ENCODE results near the gene ERFL.

ERFL gene

DNA sequence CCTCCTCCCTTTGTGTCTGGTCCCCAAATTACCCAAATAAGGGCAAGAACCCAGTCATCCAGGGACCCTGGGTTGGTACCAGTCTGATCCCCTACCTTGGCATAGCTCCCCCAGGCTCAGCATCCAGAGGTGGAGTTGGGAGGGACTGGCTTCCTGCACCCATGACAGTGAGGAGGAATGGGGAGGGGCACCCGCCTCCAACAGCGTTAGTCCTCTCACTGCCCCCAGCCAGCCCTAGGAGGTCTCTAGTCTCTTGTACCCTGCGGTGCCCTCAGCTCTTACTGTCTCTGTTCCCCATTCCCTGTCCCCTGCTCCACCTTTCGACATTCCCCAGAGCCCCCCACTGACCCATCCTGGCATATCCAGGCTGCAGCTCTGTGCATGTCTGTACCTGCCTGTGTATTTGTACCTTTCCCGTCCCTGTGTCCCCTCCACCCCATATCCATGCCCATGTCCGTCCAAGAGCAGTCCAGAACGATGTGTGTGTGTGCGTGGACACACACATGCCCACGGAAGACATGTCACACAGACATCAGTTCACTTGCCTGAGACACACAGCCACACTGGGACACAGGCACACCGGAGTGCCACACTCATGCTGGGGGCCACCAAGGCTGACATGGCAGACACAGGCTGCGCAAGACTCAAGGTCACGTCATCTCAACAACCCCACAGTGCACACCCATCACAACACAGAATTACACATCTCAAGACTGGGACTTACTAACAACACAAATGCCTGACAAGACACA lies 17.8 kb downstream of the ERFL start:
- Histone ChIP-seq H3K27ac (ENCODE audit: low read depth, low read length) (no peak overlapping the region), H3K4me3 (ENCODE audit: low read depth, low read length) (no peak overlapping the region), H3K79me2 (ENCODE audit: control insufficient read depth, insufficient read depth, low read length, unreplicated experiment) (no peaks in the 10 kb centered on the region), H3K27me3 (ENCODE audit: insufficient read depth, low read length) (peaks cover 32% of the 10 kb centered on the region), H2AFZ (ENCODE audit: low read length, unreplicated experiment) (no peak overlapping the region), H3K36me3 (ENCODE audit: insufficient read depth, low read length) (no peaks in the 10 kb centered on the region), H3K4me1 (ENCODE audit: control insufficient read depth, insufficient read depth, low read length, unreplicated experiment) (no peaks in the 10 kb centered on the region)

DNA sequence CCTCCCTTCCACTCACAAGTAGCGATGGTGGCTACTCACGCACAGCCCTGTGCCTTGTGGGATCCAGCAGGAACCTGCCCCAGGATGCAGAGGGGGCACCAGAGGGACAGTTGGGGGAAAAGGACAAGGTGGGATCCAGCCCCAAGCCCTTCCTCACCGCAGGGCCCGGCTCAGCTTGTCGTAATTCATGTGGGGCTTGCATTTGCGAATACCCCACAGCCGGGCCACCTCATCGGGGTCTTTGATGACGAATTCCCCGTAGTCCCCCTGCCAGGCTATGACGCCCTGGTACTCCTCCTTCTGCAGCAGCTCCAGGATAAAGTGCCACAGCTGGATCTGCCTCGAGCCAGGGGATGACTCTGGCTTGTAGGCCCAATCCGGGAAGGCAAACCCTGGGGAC lies 18.5 kb downstream of the ERFL start:
- Histone ChIP-seq H3K4me3 (ENCODE audit: low read depth, low read length) (no peak overlapping the region), H3K27ac (ENCODE audit: low read depth, low read length) (no peak overlapping the region), H3K36me3 (ENCODE audit: insufficient read depth, low read length) (no peaks in the 10 kb centered on the region), H2AFZ (ENCODE audit: low read length, unreplicated experiment) (no peak overlapping the region), H3K27me3 (ENCODE audit: insufficient read depth, low read length) (peaks cover 26% of the 10 kb centered on the region), H3K79me2 (ENCODE audit: control insufficient read depth, insufficient read depth, low read length, unreplicated experiment) (no peaks in the 10 kb centered on the region), H3K4me1 (ENCODE audit: control insufficient read depth, insufficient read depth, low read length, unreplicated experiment) (no peaks in the 10 kb centered on the region)

DNA sequence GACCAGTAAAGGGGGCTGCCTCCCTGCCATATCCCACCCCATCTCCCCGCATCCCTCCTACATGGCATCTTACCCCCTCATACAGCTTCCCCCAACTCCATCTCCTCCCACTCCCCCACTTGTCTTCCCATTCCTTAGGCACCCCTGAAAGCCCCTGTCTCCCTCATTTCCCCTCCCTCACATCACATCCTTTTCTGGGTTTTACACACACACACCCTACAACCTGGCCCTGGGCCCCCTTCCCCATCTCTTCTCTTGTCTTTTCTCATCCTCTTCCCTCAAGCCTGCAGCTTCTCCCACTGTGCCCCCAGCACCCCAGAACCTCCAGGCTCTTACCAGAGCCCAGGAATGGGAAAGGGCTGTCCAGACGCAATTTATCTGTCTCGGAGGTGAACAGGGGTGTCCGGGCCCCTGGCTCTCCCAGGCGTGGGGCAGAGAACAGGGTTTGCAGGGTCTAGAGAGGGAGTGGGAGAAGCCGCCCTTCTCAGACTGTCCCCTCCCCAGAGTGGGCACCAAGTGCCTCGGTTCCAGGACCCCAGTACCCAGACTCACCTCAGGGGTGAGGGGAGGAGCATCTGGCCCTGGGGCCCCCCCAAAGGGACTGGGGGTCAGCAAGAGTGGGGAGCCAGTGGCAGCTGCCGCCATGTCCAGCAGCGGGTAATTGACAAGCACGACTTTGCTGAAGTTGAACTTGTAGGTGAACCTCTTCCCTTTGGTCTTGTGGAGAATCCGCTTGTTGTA lies 19.4 kb downstream of the ERFL start:
- H2AFZ ChIP-seq (ENCODE audit: low read length, unreplicated experiment), result no peak overlapping the region
- no peaks in the 10 kb centered on the region for H3K4me1 ChIP-seq (ENCODE audit: control insufficient read depth, insufficient read depth, low read length, unreplicated experiment)
- no peaks in the 10 kb centered on the region for H3K36me3 ChIP-seq (ENCODE audit: insufficient read depth, low read length)
- no peak overlapping the region for H3K27ac ChIP-seq (ENCODE audit: low read depth, low read length)
- no peak overlapping the region for H3K4me3 ChIP-seq (ENCODE audit: low read depth, low read length)
- peaks cover 18% of the 10 kb centered on the region for H3K27me3 ChIP-seq (ENCODE audit: insufficient read depth, low read length)
- H3K79me2 ChIP-seq (ENCODE audit: control insufficient read depth, insufficient read depth, low read length, unreplicated experiment), result no peaks in the 10 kb centered on the region

DNA sequence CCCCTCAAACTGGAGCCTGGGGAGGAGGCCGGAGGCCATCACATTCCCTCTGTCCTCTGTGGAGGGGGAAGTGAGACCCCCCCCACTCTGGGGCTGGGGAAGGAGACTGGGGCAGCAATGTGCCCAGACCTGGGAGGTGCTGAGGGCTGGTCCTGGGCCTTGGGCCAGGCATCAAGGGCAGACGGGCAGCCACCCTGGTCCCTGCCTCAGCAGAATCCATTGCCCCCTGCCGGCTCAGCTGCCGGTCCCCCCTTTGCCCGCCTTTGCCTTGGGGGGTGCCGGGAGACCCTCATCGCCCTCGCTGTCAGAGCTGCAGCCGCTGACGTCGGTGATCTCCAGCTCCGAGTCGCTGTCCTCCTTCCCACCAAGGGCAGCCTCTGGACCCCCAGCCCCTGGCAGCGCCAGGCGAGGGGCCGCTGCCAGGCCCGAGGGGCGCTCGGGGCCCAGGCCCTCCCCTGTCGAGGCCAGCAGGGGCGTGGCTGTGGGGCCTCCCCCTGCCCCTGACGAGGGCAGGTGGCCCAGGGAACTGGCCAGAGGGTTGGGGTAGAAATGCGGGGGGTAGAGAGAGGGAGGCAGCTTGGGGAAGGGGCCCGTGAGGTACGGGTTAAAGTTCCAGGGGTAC lies 20.1 kb downstream of the ERFL start:
- Histone ChIP-seq H3K4me3 (ENCODE audit: low read depth, low read length) (no peak overlapping the region), H3K36me3 (ENCODE audit: insufficient read depth, low read length) (no peaks in the 10 kb centered on the region), H3K27ac (ENCODE audit: low read depth, low read length) (no peak overlapping the region), H2AFZ (ENCODE audit: low read length, unreplicated experiment) (no peak overlapping the region), H3K27me3 (ENCODE audit: insufficient read depth, low read length) (peaks cover 11% of the 10 kb centered on the region; the same call in 1 of the 2 replicates), H3K79me2 (ENCODE audit: control insufficient read depth, insufficient read depth, low read length, unreplicated experiment) (no peaks in the 10 kb centered on the region), H3K4me1 (ENCODE audit: control insufficient read depth, insufficient read depth, low read length, unreplicated experiment) (no peaks in the 10 kb centered on the region)

DNA sequence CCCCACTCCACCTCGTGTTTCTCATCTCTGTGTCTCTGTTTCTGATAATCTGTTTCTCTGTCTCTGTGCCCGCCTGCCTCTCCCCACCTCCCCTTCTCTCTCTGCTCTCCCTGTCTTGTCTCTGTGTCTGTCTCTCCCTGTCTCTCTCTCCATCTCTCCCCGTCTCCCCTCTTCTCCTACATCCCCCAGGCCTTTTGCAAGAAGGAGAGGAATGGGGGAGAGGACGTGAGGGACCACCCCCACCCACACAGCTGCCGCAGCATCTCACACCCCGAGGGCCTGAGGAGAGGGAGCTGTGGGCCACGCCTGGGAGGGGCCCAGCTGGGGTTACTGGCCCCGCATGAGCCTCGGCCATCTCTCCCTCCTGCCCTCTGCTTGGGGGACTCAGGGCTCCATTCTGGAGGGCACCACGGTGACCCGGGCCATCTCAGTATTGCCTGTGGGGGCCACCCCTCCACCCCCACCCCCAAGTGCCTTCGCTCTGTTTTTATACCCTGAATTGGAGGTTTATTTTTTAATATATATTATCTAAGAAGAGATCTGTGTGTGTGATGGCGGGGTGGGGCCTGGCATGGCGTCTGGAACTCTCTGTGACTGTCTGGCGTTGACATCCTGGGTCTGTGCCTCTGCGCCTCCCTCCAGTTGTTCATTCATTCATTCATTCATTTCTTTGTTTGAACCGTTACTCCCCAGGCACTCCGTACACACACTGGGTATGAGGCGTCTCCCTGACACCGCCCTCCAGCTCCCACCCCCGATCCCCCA lies 21.2 kb downstream of the ERFL start:
- Histone ChIP-seq H3K27ac (ENCODE audit: low read depth, low read length) (no peak overlapping the region), H3K4me3 (ENCODE audit: low read depth, low read length) (no peak overlapping the region), H3K36me3 (ENCODE audit: insufficient read depth, low read length) (no peaks in the 10 kb centered on the region), H3K79me2 (ENCODE audit: control insufficient read depth, insufficient read depth, low read length, unreplicated experiment) (no peaks in the 10 kb centered on the region), H3K4me1 (ENCODE audit: control insufficient read depth, insufficient read depth, low read length, unreplicated experiment) (no peaks in the 10 kb centered on the region), H2AFZ (ENCODE audit: low read length, unreplicated experiment) (no peak overlapping the region), H3K27me3 (ENCODE audit: insufficient read depth, low read length) (peaks cover 5% of the 10 kb centered on the region; the same call in 1 of the 2 replicates)

DNA sequence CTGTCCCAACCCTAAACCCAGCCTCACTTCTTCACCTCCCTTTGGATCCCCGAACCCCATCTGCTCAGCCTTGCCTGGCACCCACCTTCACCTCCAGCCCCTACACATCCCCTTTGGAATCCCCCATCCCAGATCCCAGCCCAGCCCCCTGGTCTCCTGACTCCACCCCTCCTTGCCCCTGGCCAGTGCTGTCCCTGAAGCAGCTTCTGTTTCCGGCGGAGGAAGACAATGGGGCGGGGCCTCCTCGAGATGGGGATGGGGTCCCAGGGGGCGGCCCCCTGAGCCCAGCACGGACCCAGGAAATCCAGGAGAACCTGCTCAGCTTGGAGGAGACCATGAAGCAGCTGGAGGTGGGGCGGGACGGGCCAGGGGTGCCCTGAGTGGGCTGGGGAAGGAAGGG lies 22.0 kb downstream of the ERFL start:
- H2AFZ ChIP-seq (ENCODE audit: low read length, unreplicated experiment), result no peak overlapping the region
- no peaks in the 10 kb centered on the region for H3K79me2 ChIP-seq (ENCODE audit: control insufficient read depth, insufficient read depth, low read length, unreplicated experiment)
- no peaks in the 10 kb centered on the region for H3K36me3 ChIP-seq (ENCODE audit: insufficient read depth, low read length)
- H3K4me3 ChIP-seq (ENCODE audit: low read depth, low read length), result no peak overlapping the region
- H3K27ac ChIP-seq (ENCODE audit: low read depth, low read length), result no peak overlapping the region
- H3K4me1 ChIP-seq (ENCODE audit: control insufficient read depth, insufficient read depth, low read length, unreplicated experiment), result no peaks in the 10 kb centered on the region
- H3K27me3 ChIP-seq (ENCODE audit: insufficient read depth, low read length), result no peaks in the 10 kb centered on the region

DNA sequence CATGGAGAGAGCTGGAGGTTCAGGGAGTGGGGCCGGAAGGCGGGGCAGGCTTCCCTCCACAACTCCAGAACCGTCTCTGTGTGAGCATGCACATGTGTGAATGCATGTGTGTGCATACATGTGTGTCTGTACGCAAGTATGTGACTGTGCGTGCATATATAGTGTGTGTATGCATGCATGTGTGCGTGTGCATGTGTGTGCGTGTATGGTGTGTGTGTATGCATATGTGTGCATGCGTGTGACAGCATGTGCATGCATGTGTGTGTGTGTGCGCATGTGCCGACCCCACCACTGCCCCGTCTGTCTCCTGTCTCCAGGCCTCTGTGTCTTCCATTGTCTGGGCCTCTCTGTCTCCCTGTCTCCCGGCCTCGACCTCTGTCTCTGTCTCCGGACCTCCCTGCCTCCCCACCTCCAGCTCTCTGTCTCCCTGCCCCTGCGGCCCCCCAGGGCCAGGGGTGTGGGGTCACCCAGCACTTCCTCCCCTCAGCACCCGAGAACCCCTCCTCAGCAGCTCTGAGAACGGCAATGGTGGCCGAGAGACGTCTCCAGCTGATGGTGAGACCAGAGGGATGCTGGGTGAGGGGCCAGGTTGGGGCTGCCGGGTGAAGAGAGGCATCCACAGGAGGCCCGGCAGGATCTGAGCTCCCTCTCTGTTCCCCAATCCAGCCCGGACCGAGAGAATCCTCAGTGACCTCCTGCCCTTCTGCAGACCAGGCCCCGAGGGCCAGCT lies 22.8 kb downstream of the ERFL start:
- Histone ChIP-seq H3K36me3 (ENCODE audit: insufficient read depth, low read length) (no peaks in the 10 kb centered on the region), H3K79me2 (ENCODE audit: control insufficient read depth, insufficient read depth, low read length, unreplicated experiment) (no peaks in the 10 kb centered on the region), H3K4me3 (ENCODE audit: low read depth, low read length) (no peak overlapping the region), H2AFZ (ENCODE audit: low read length, unreplicated experiment) (no peak overlapping the region), H3K27me3 (ENCODE audit: insufficient read depth, low read length) (no peaks in the 10 kb centered on the region), H3K4me1 (ENCODE audit: control insufficient read depth, insufficient read depth, low read length, unreplicated experiment) (no peaks in the 10 kb centered on the region), H3K27ac (ENCODE audit: low read depth, low read length) (no peak overlapping the region)

DNA sequence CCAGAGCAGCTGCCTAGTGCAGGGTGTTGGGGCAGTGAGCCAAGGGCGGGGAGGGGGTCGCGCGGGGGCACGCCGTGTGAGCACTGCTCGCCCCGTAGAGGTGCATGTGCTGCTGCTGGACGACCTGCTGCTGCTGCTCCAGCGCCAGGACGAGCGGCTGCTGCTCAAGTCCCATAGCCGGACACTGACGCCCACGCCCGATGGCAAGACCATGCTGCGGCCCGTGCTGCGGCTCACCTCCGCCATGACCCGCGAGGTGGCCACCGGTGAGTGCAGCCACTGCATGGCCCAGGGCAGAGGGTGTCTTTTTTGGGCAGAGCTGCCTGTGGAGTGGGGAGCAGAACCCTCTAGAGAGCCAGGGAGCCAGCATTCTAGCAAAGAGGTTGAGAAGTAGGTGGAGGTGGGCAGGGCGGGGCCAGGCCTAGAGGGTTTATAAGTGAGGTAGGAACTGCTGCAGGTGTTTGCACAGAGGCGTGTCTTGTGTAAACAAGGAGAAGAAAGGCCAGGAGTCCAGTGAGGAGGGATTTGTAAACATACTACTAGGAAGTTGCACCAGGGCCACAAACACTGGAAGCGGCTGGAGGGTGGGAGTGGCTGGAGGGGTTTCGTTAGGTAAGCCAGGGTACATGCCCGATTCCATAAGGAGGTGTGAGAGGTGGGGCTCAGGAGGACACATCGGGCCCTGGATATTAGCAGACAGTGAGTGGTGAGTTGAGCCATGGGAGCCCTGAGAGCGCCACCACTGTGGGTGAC lies 24.0 kb downstream of the ERFL start:
- Histone ChIP-seq H3K36me3 (ENCODE audit: insufficient read depth, low read length) (no peaks in the 10 kb centered on the region), H2AFZ (ENCODE audit: low read length, unreplicated experiment) (no peak overlapping the region), H3K27me3 (ENCODE audit: insufficient read depth, low read length) (no peaks in the 10 kb centered on the region), H3K4me3 (ENCODE audit: low read depth, low read length) (no peak overlapping the region), H3K4me1 (ENCODE audit: control insufficient read depth, insufficient read depth, low read length, unreplicated experiment) (no peaks in the 10 kb centered on the region), H3K27ac (ENCODE audit: low read depth, low read length) (no peak overlapping the region), H3K79me2 (ENCODE audit: control insufficient read depth, insufficient read depth, low read length, unreplicated experiment) (no peaks in the 10 kb centered on the region)

DNA sequence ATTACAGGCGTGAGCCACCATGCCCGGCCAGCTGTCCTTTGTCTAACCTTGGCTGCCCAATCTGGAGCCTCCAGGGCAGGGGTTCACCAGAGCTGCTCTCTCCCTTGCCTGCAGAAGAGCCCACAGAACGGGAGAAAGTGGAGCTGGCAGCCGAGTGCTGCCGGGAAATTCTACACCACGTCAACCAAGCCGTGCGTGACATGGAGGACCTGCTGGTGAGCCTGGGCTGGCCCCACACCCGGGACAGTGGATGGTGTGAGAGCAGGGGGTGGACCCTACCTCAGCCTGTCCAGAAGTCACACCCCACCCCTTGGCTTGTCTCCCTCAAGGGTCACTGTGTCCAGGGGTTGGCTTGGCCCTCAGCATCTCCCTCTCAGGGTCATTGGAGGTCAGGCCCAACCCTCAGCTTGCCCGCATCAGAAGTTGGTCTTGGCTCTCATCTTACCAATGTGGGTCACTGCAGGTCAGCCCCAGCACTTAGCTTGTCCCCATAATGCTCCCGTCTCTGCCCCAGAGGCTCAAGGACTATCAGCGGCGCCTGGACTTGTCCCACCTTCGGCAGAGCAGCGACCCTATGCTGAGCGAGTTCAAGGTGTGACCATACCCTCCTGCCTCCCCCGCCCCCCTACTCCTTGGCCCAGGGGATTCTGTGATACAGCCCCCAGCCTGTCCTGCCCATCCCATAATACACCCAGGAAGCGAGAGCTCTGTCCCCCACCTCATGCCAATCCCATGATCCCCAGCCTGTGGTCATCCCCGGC lies 24.9 kb downstream of the ERFL start:
- Histone ChIP-seq H3K79me2 (ENCODE audit: control insufficient read depth, insufficient read depth, low read length, unreplicated experiment) (no peaks in the 10 kb centered on the region), H3K27ac (ENCODE audit: low read depth, low read length) (no peak overlapping the region), H3K4me3 (ENCODE audit: low read depth, low read length) (no peak overlapping the region), H3K27me3 (ENCODE audit: insufficient read depth, low read length) (no peaks in the 10 kb centered on the region), H2AFZ (ENCODE audit: low read length, unreplicated experiment) (no peak overlapping the region), H3K4me1 (ENCODE audit: control insufficient read depth, insufficient read depth, low read length, unreplicated experiment) (no peaks in the 10 kb centered on the region), H3K36me3 (ENCODE audit: insufficient read depth, low read length) (no peaks in the 10 kb centered on the region)
